OCI-LY1 (cell line): ENCODE measurements around the gene STARD7.

Experiments
- H2AFZ ChIP-seq: fragments of 200-600 bp; sonication (generic), shearing (Covaris generic); 2 replicates; pipeline ENCODE4 v1.6.0; 2014; ENCODE audit warnings: antibody characterized with exemption, mild to moderate bottlenecking, low read length
- H3F3A ChIP-seq: fragments of 200-600 bp; sonication (generic), shearing (Covaris generic); 2 replicates; pipeline ENCODE4 v1.6.0; 2014; ENCODE audit warnings: mild to moderate bottlenecking, antibody characterized with exemption, low read length, moderate library complexity; ENCODE audit not compliant: insufficient read depth
- H3K27ac ChIP-seq: fragments of 200-600 bp; sonication (generic); 2 replicates; pipeline ENCODE4 v1.5.1; 2014; ENCODE audit warnings: low read length, mixed run types, mild to moderate bottlenecking, low read depth; ENCODE audit not compliant: poor library complexity, severe bottlenecking
- H3K27me3 ChIP-seq: fragments of 200-600 bp; sonication (generic); 2 replicates; pipeline ENCODE4 v1.6.0; 2014; ENCODE audit warnings: antibody characterized with exemption, mild to moderate bottlenecking, low read length, moderate library complexity; ENCODE audit not compliant: insufficient read depth
- H3K36me3 ChIP-seq: fragments of 200-600 bp; sonication (generic); 2 replicates; pipeline ENCODE4 v1.6.1; 2014; ENCODE audit warnings: mild to moderate bottlenecking, antibody characterized with exemption, low read length, moderate library complexity, mixed read lengths; ENCODE audit not compliant: insufficient read depth
- H3K4me1 ChIP-seq: fragments of 200-600 bp; sonication (generic); 2 replicates; pipeline ENCODE4 v1.5.1; 2014; ENCODE audit warnings: mild to moderate bottlenecking, low read length, moderate library complexity; ENCODE audit not compliant: insufficient read depth, severe bottlenecking
- H3K4me2 ChIP-seq: fragments of 200-600 bp; sonication (generic), shearing (Covaris generic); 2 replicates; pipeline ENCODE4 v1.6.1; 2014; ENCODE audit warnings: low read length
- H3K4me3 ChIP-seq: fragments of 200-600 bp; sonication (generic); 2 replicates; pipeline ENCODE4 v1.5.1; 2014; ENCODE audit warnings: low read length, low read depth, mild to moderate bottlenecking, mixed read lengths; ENCODE audit not compliant: poor library complexity, severe bottlenecking
- H3K79me2 ChIP-seq: fragments of 200-600 bp; shearing (Covaris generic); 2 replicates; pipeline ENCODE4 v1.6.1; 2016; ENCODE audit warnings: mixed run types, low read length, mixed read lengths; ENCODE audit not compliant: insufficient read depth
- H3K9ac ChIP-seq: fragments of 200-600 bp; sonication (generic), shearing (Covaris generic); 2 replicates; pipeline ENCODE4 v1.6.1; 2014; ENCODE audit warnings: mild to moderate bottlenecking, low read length, mixed read lengths
- H3K9me2 ChIP-seq: fragments of 200-600 bp; sonication (generic), shearing (Covaris generic); 2 replicates; pipeline ENCODE4 v1.6.1; 2014; ENCODE audit warnings: low read depth, mild to moderate bottlenecking, low read length, mixed read lengths
- H3K9me3 ChIP-seq: fragments of 200-600 bp; shearing (Covaris generic); 2 replicates; pipeline ENCODE4 v1.6.1; 2014; ENCODE audit warnings: low read length, mixed read lengths
- H4K20me1 ChIP-seq: fragments of 200-600 bp; sonication (generic), shearing (Covaris generic); 2 replicates; pipeline ENCODE4 v1.6.0; 2016; ENCODE audit warnings: mild to moderate bottlenecking, low read length; ENCODE audit not compliant: insufficient read depth
- CTCF ChIP-seq: fragments of 200-600 bp; sonication (generic), shearing (Covaris generic); IDR thresholded peaks from 2 replicates; pipeline ENCODE4 v1.5.1; 2017; ENCODE audit warnings: mild to moderate bottlenecking, antibody characterized with exemption, low read length, moderate library complexity, mixed read lengths
- EZH2 ChIP-seq: fragments of 200-600 bp; sonication (generic), shearing (Covaris generic); IDR thresholded peaks from 2 replicates; pipeline ENCODE4 v1.8.0; 2017; ENCODE audit warnings: borderline replicate concordance, mixed run types, mild to moderate bottlenecking, antibody characterized with exemption, low read length, moderate library complexity, mixed read lengths

STARD7 gene

GRCh38 chr2:96245609-96246390 lies 37.2 kb upstream of the STARD7 start:
- no peaks in the 10 kb centered on the region for H3K9me3 ChIP-seq
- H3K79me2 ChIP-seq: no peaks in the 10 kb centered on the region
- H3K4me3 ChIP-seq: no peak overlapping the region
- H3F3A ChIP-seq: no peaks in the 10 kb centered on the region
- no peaks in the 10 kb centered on the region for H3K9me2 ChIP-seq
- no peaks in the 10 kb centered on the region for H3K27me3 ChIP-seq
- no peak overlapping the region for H2AFZ ChIP-seq
- no peaks in the 10 kb centered on the region; the same call in 1 of the 2 replicates for H3K36me3 ChIP-seq
- peak overlapping the region; percentile 13 for H3K27ac ChIP-seq
- H3K4me1 ChIP-seq: peaks cover 31% of the 10 kb centered on the region
- H4K20me1 ChIP-seq: no peaks in the 10 kb centered on the region
- no peak overlapping the region for H3K4me2 ChIP-seq
- H3K9ac ChIP-seq: no peak overlapping the region
- TF ChIP-seq EZH2: no peak
- no peak for TF ChIP-seq CTCF

- no peaks in the 10 kb centered on the region for H3K9me3 ChIP-seq
- no peaks in the 10 kb centered on the region for H4K20me1 ChIP-seq
- no peak overlapping the region for H3K4me3 ChIP-seq
- TF ChIP-seq CTCF: no peak
- TF ChIP-seq EZH2: no peak
- H3K36me3 ChIP-seq: no peaks in the 10 kb centered on the region
- no peak overlapping the region for H3K27ac ChIP-seq
- no peaks in the 10 kb centered on the region for H3F3A ChIP-seq
- H2AFZ ChIP-seq: no peak overlapping the region
- no peak overlapping the region for H3K4me2 ChIP-seq
- H3K27me3 ChIP-seq: no peaks in the 10 kb centered on the region
- no peaks in the 10 kb centered on the region for H3K79me2 ChIP-seq
- no peak overlapping the region for H3K9ac ChIP-seq
- no peaks in the 10 kb centered on the region for H3K9me2 ChIP-seq
- H3K4me1 ChIP-seq: peaks cover 33% of the 10 kb centered on the region
These were observed 35.2 kb upstream of the STARD7 start for GRCh38 chr2:96243843-96244242.

GRCh38 chr2:96241900-96242611 lies 33.4 kb upstream of the STARD7 start:
- Histone ChIP-seq H3K4me2 (peak overlapping the region; percentile 48), H4K20me1 (no peaks in the 10 kb centered on the region), H3K4me1 (peaks cover 37% of the 10 kb centered on the region), H3K27me3 (no peaks in the 10 kb centered on the region), H3K36me3 (no peaks in the 10 kb centered on the region), H3F3A (no peaks in the 10 kb centered on the region), H3K27ac (peak overlapping the region; percentile 78), H3K9me2 (no peaks in the 10 kb centered on the region), H2AFZ (no peak overlapping the region), H3K9ac (peak overlapping the region; percentile 47), H3K9me3 (no peaks in the 10 kb centered on the region), H3K79me2 (no peaks in the 10 kb centered on the region), H3K4me3 (peak overlapping the region; percentile 22)
- TF ChIP-seq EZH2 (no peak), CTCF (no peak)
